ENCODE data around the gene LDB3.

- TF ChIP-seq EZH2phosphoT487 (IDR thresholded peaks at IDR 0.05; ENCODE audit: insufficient read depth, low read depth), result no peak
- no peak for TF ChIP-seq EZH2 (IDR thresholded peaks at IDR 0.05; ENCODE audit: insufficient read depth, poor library complexity, severe bottlenecking)
Measured at GRCh38 chr10:86642499-86642898, 25.8 kb upstream of the LDB3 start.
